Panc1 (cell line): ENCODE data around the gene RYR3.

Experiments
- CTCF ChIP-seq: fragments of 450-650 bp; IDR thresholded peaks from 2 replicates; pipeline ENCODE4 v1.5.1; 2017; ENCODE audit warnings: mild to moderate bottlenecking
- POLR2AphosphoS5 ChIP-seq: IDR thresholded peaks from 2 replicates; pipeline ENCODE4 v1.6.1; 2012; ENCODE audit warnings: mild to moderate bottlenecking, low read depth, low read length, moderate library complexity

GRCh38 chr15:33296856-33297255 is 13.9 kb upstream of the RYR3 start:
- TF ChIP-seq CTCF, result no peak
- TF ChIP-seq POLR2AphosphoS5, result no peak
